Fibroblast of mammary gland (primary cell): ENCODE measurements around the gene VWA5B1.
"Not testable (repeated sequence)": the region's sequence is repeated elsewhere in the genome, so short reads cannot be mapped to it uniquely, and the experiment has no call there.

Experiments used
- DNase-seq: peaks from one replicate; pipeline ENCODE4 v3.0.0-alpha.2; 2010; ENCODE audit warnings: low read depth
- H3K4me3 ChIP-seq: 2 replicates; pipeline ENCODE4 v1.5.1; 2011; ENCODE audit warnings: low read depth, mild to moderate bottlenecking, low read length, moderate library complexity; ENCODE audit not compliant: control insufficient read depth
- TF ChIP-seq, protein P1 (sequence below): conservative IDR thresholded peaks from 2 replicates; pipeline ENCODE4 v1.5.1; 2011; ENCODE audit warnings: low read depth, low read length, inconsistent platforms; ENCODE audit not compliant: control insufficient read depth, insufficient read depth

Gene VWA5B1

DNA sequence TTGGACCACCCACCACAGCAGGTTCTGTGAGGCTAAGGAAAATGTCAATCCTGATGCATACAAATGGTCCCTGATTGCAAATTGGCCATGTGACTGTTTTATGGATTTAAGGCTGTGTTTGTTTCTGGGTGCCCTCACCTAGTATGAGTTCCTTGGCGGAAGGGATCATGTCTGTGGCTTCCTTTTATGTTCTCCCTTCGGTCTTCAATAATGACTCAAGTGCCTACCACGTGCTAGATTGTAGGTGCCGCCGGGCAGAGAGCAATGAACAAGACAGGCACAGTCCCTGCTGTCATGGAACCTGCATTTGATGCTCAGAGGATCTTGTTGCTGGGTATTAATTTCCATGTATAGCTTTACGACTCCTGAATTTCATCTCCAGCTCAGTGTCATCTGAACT is 9.8 kb upstream of the VWA5B1 start:
- DNase-seq = no peak
- TF ChIP-seq, protein P1, sequence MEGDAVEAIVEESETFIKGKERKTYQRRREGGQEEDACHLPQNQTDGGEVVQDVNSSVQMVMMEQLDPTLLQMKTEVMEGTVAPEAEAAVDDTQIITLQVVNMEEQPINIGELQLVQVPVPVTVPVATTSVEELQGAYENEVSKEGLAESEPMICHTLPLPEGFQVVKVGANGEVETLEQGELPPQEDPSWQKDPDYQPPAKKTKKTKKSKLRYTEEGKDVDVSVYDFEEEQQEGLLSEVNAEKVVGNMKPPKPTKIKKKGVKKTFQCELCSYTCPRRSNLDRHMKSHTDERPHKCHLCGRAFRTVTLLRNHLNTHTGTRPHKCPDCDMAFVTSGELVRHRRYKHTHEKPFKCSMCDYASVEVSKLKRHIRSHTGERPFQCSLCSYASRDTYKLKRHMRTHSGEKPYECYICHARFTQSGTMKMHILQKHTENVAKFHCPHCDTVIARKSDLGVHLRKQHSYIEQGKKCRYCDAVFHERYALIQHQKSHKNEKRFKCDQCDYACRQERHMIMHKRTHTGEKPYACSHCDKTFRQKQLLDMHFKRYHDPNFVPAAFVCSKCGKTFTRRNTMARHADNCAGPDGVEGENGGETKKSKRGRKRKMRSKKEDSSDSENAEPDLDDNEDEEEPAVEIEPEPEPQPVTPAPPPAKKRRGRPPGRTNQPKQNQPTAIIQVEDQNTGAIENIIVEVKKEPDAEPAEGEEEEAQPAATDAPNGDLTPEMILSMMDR = no peak
- H3K4me3 ChIP-seq = no peak overlapping the region

DNA sequence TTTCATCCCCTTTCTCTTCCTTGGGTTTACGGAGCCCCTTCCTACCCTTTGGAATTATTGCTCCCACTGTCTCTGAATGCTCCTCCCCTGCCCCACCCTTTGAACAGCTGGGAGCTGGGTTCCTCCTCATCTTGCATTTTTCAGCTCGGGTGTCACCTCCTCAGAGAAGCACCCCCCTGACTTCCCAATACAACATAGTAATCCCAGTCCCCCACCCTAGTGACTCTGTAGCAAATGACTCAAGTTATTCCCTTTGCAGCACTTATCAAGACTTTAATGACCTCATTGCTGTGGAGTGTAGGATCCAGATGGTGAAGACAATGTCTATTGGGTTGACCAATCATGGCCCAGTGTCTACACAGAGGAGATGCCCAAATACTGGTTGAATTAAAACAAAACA is 8.9 kb upstream of the VWA5B1 start:
- TF ChIP-seq, protein P1 = no peak
- DNase-seq = peak; percentile 81

DNA sequence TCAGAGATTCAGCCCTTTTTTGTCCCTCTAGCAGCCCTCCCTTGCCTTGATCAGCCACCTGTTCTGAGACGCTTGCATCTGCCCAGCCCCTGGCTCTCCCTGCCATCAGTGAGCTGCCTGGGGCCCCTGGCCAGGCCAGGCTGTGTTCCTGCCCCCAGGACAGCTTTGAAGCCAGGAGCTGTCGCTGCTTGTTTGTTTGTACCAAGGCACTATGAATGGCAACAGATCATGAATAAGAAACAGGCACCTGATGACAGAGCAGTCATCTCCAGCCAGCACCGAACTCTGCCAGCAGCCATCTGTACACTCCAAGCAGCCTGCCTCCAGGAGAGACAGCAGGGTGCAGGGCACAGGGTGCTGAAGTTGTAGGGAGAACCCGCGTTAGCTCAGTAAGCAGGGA is 8.1 kb upstream of the VWA5B1 start:
- no peak for DNase-seq
- no peak overlapping the region for H3K4me3 ChIP-seq
- TF ChIP-seq, protein P1 = no peak

More for the DNA sequence above, 8.9 kb upstream of the VWA5B1 start:
- H3K4me3 ChIP-seq = no peak overlapping the region

DNA sequence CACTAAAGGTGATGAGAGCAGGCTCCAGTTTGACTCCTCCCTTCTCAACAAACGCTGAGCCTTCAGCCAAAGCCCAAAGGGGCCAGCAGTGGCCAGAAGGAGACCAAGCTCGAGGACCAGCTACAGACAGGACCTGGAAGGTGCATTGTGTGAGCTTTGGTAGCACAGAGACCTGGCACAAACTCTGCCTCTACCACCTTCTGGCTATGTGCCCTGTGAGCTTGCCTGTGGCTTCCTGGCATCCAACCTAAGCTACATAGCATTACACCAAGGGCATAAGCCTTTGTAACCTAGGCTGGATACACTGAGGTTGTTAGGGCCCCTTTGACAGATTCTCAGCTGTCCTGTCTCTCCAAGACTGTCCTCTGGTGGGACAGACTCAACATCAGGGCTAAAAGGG is 6.6 kb upstream of the VWA5B1 start:
- no peak overlapping the region for H3K4me3 ChIP-seq
- TF ChIP-seq, protein P1 = no peak
- DNase-seq = no peak

- TF ChIP-seq, protein P1 = no peak
- no peak overlapping the region for H3K4me3 ChIP-seq
- DNase-seq = no peak
Observed at GRCh38 chr1:20284625-20285024, 6.0 kb upstream of the VWA5B1 start.

DNA sequence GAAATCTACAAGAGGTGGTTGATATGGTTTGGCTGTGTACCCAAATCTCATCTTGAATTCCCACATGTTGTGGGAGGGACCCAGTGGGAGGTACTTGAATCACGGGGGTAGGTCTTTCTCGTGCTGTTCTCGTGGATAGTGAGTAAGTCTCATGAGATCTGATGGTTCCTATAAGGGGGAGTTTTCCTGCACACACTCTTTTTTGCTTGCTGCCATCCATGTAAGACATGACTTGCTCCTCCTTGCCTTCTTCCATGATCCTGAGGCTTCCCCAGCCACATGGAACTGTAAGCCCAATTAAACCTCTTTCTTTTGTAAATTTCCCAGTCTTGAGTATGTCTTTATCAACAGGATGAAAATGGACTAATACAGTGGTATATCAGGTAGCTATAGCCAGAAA is 5.2 kb upstream of the VWA5B1 start:
- TF ChIP-seq, protein P1 = no peak
- DNase-seq = no peak
- no peak overlapping the region for H3K4me3 ChIP-seq

GRCh38 chr1:20287696-20288095 is 3.0 kb upstream of the VWA5B1 start:
- not testable (repeated sequence) for DNase-seq, H3K4me3 ChIP-seq
